ENCODE measurements around the gene EEF1B2.

Gene EEF1B2

DNA sequence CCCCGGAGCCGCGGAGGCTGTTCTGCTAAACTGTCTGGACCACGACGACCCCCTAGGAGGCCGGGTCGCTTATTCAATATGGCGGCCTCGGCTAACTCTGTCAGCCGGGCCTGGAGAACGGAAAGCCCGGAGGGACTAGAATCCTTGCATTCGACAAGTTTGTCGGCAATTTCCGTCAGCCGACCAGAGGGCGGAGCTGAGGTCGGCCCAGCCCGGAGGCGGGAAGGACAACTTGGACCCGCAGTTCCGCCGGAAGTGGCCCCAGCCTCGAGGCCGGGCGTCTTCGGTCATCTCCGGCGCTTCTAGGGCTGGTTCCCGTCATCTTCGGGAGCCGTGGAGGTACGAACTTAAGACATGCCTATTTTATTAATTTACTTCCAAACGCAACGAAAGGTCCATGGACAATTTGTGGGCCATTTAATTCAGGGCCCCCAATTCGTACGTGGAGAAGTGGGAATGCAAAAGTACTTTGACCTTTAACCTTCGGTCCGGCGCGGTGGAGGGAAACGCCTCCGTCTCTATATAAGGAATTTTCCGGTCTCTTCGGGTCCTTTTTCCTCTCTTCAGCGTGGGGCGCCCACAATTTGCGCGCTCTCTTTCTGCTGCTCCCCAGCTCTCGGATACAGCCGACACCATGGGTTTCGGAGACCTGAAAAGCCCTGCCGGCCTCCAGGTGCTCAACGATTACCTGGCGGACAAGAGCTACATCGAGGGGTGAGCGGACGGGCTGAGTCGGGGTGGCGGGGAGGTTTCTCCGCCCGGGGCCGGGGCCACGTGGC is at the start of gene EEF1B2, which contains the start of gene NDUFS1:
Gene EEF1B2, plus strand, starts transcription at position 550 of the 779 bp plus-strand sequence. Its CDS starts 85 bp downstream, at position 635.
Gene NDUFS1, minus strand, starts transcription at position 99 of the 779 bp plus-strand sequence. CDS start 5,766 bp downstream, outside the sequence.
- peak; percentile 94 for ATAC-seq
- TF ChIP-seq ZNF70 (CRISPR knock-in tag; IDR thresholded peaks at IDR 0.05): no peak
- TF ChIP-seq, protein P1, sequence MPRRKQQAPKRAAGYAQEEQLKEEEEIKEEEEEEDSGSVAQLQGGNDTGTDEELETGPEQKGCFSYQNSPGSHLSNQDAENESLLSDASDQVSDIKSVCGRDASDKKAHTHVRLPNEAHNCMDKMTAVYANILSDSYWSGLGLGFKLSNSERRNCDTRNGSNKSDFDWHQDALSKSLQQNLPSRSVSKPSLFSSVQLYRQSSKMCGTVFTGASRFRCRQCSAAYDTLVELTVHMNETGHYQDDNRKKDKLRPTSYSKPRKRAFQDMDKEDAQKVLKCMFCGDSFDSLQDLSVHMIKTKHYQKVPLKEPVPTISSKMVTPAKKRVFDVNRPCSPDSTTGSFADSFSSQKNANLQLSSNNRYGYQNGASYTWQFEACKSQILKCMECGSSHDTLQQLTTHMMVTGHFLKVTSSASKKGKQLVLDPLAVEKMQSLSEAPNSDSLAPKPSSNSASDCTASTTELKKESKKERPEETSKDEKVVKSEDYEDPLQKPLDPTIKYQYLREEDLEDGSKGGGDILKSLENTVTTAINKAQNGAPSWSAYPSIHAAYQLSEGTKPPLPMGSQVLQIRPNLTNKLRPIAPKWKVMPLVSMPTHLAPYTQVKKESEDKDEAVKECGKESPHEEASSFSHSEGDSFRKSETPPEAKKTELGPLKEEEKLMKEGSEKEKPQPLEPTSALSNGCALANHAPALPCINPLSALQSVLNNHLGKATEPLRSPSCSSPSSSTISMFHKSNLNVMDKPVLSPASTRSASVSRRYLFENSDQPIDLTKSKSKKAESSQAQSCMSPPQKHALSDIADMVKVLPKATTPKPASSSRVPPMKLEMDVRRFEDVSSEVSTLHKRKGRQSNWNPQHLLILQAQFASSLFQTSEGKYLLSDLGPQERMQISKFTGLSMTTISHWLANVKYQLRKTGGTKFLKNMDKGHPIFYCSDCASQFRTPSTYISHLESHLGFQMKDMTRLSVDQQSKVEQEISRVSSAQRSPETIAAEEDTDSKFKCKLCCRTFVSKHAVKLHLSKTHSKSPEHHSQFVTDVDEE (CRISPR knock-in tag; IDR thresholded peaks at IDR 0.05): 0 out of 2 replicates have a peak, but pooled peaks have one; percentile 1

DNA sequence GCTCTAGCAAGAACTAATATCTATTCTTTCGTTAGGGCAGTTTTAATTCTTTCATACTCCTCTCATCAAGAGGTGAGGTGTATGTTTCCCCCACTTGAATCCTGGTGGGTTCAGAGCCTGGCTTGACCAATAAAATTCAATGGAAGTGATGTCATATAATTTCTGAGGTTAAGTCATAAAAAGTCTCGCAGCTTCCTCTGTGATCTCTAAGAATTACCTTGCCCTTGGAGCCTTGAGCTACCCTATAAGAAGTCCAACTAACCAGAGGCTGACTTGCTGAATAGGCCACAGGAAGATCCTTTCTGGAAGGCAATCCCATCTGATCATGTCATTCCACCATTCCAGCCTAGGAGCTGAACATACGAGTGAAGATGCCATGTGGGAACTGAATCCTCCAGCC is 47.6 kb upstream of the EEF1B2 start:
- no peak for TF ChIP-seq RARB (CRISPR knock-in tag; IDR thresholded peaks at IDR 0.05)
- no peak for TF ChIP-seq ZNF70 (CRISPR knock-in tag; IDR thresholded peaks at IDR 0.05)
- no peak for TF ChIP-seq BACH2 (CRISPR knock-in tag; IDR thresholded peaks at IDR 0.05; ENCODE audit: borderline replicate concordance)
- TF ChIP-seq, protein P2, sequence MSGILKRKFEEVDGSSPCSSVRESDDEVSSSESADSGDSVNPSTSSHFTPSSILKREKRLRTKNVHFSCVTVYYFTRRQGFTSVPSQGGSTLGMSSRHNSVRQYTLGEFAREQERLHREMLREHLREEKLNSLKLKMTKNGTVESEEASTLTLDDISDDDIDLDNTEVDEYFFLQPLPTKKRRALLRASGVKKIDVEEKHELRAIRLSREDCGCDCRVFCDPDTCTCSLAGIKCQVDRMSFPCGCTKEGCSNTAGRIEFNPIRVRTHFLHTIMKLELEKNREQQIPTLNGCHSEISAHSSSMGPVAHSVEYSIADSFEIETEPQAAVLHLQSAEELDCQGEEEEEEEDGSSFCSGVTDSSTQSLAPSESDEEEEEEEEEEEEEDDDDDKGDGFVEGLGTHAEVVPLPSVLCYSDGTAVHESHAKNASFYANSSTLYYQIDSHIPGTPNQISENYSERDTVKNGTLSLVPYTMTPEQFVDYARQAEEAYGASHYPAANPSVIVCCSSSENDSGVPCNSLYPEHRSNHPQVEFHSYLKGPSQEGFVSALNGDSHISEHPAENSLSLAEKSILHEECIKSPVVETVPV (CRISPR knock-in tag; IDR thresholded peaks at IDR 0.05): no peak
- no peak for TF ChIP-seq ZNF8 (CRISPR knock-in tag; IDR thresholded peaks at IDR 0.05)
- no peak for TF ChIP-seq ESRRG (CRISPR knock-in tag; IDR thresholded peaks at IDR 0.05)
- TF ChIP-seq PPARA (CRISPR knock-in tag; IDR thresholded peaks at IDR 0.05; ENCODE audit: borderline replicate concordance): no peak
- no peak for TF ChIP-seq OSR1 (CRISPR knock-in tag; IDR thresholded peaks at IDR 0.05)
- TF ChIP-seq, protein P1 (CRISPR knock-in tag; IDR thresholded peaks at IDR 0.05): no peak
- no peak for TF ChIP-seq ISL1 (CRISPR knock-in tag; IDR thresholded peaks at IDR 0.05)
- no peak for ATAC-seq

DNA sequence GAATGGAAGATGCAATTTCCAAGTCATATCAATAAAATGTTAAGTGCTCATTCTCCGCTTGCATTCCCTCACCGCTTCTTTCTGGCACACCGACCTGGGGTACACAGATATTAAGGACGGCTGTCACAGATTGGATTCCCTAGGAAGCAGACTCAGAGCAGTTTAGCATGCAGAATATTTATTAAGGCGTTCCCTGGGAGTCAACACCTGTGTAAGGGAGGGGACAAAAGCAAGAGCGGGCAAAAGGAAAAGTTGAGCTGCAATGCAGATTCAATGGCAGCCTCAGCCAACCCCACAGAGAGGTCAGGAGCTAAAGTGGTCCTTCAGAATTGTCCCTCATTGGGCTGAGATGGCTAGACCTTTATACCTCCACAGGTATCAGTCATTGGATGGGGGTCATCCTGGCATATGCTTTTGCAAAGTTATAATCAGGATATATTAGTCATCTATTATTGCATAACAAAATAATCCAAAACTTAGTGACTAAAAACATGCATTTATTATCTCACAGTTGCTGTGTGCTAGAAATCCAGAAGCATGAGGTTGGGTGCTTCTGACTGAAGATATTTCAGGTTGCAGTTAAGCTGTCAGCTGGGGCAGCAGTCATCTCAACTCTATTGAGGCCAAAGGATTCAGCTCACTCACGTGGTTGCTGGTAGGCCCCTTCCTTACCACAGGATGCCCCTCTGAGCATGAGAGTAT is 46.7 kb upstream of the EEF1B2 start:
- no peak for ATAC-seq
- no peak for TF ChIP-seq ESRRG (CRISPR knock-in tag; IDR thresholded peaks at IDR 0.05)
- TF ChIP-seq, protein P2 (CRISPR knock-in tag; IDR thresholded peaks at IDR 0.05): no peak
- no peak for TF ChIP-seq ZNF8 (CRISPR knock-in tag; IDR thresholded peaks at IDR 0.05)
- no peak for TF ChIP-seq SNAI2 (CRISPR knock-in tag; IDR thresholded peaks at IDR 0.05)
- TF ChIP-seq, protein P3, sequence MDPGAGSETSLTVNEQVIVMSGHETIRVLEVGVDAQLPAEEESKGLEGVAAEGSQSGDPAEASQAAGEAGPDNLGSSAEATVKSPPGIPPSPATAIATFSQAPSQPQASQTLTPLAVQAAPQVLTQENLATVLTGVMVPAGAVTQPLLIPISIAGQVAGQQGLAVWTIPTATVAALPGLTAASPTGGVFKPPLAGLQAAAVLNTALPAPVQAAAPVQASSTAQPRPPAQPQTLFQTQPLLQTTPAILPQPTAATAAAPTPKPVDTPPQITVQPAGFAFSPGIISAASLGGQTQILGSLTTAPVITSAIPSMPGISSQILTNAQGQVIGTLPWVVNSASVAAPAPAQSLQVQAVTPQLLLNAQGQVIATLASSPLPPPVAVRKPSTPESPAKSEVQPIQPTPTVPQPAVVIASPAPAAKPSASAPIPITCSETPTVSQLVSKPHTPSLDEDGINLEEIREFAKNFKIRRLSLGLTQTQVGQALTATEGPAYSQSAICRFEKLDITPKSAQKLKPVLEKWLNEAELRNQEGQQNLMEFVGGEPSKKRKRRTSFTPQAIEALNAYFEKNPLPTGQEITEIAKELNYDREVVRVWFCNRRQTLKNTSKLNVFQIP (CRISPR knock-in tag; IDR thresholded peaks at IDR 0.05; ENCODE audit: borderline replicate concordance, low read depth): no peak
- TF ChIP-seq, protein P4, sequence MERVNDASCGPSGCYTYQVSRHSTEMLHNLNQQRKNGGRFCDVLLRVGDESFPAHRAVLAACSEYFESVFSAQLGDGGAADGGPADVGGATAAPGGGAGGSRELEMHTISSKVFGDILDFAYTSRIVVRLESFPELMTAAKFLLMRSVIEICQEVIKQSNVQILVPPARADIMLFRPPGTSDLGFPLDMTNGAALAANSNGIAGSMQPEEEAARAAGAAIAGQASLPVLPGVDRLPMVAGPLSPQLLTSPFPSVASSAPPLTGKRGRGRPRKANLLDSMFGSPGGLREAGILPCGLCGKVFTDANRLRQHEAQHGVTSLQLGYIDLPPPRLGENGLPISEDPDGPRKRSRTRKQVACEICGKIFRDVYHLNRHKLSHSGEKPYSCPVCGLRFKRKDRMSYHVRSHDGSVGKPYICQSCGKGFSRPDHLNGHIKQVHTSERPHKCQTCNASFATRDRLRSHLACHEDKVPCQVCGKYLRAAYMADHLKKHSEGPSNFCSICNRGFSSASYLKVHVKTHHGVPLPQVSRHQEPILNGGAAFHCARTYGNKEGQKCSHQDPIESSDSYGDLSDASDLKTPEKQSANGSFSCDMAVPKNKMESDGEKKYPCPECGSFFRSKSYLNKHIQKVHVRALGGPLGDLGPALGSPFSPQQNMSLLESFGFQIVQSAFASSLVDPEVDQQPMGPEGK (CRISPR knock-in tag; IDR thresholded peaks at IDR 0.05; ENCODE audit: borderline replicate concordance): no peak
- no peak for TF ChIP-seq ZNF565 (CRISPR knock-in tag; conservative IDR thresholded peaks at IDR 0.05; ENCODE audit: low read depth)
- no peak for TF ChIP-seq ZC3H10 (CRISPR knock-in tag; IDR thresholded peaks at IDR 0.05)
- TF ChIP-seq, protein P5, sequence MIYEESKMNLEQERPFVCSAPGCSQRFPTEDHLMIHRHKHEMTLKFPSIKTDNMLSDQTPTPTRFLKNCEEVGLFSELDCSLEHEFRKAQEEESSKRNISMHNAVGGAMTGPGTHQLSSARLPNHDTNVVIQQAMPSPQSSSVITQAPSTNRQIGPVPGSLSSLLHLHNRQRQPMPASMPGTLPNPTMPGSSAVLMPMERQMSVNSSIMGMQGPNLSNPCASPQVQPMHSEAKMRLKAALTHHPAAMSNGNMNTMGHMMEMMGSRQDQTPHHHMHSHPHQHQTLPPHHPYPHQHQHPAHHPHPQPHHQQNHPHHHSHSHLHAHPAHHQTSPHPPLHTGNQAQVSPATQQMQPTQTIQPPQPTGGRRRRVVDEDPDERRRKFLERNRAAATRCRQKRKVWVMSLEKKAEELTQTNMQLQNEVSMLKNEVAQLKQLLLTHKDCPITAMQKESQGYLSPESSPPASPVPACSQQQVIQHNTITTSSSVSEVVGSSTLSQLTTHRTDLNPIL (CRISPR knock-in tag; IDR thresholded peaks at IDR 0.05; ENCODE audit: low read depth): no peak
- TF ChIP-seq, protein P1 (CRISPR knock-in tag; IDR thresholded peaks at IDR 0.05): no peak
- TF ChIP-seq ZFP30 (CRISPR knock-in tag; IDR thresholded peaks at IDR 0.05): no peak
- no peak for TF ChIP-seq ZNF70 (CRISPR knock-in tag; IDR thresholded peaks at IDR 0.05)
